Suppressor macrophage treated with lipopolysaccharide for 4 hours (primary cell): ENCODE measurements around the gene HAND1.

Experiments
- DNase-seq: peaks from one replicate; pipeline ENCODE4 v3.0.0-alpha.2; 2020

Gene HAND1

DNA sequence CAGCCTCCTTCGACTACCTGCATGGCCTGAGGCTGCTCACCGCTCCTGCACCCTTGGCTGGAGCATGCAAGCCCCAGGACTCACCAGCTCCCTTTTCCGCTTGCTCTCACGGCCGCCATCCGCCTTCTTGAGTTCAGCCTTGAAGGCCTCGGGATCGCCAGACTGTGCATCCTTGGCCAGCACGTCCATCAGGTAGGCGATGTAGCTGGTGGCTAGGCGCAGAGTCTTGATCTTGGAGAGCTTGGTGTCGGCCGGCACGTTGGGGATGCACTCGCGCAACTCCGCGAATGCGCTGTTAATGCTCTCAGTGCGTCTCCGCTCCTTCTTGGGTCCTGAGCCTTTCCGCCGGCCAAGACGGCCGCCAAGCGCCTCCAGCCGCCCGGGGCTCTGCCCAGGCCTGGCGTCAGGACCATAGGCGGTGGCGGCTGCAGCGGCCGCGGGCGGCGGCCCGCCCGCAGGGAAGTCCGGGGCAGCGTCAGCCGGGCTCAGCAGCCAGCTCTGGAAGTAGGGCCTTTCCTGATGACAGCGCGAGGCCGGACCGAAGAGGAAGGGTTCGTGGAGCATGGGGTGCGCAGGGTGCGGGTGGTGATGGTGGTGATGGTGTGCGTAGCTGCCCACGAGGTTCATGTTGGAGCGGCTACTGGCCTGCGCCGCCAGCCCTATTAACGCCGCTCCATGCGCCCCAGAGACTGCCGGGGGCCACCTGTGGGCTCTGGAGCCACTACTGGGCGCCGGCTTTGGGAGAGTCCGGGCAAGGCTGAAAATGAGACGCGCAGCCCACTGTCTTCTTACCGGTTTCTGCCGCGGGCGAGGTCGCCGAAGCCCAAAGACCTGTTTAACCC lies 424 bp downstream of the HAND1 start:
- DNase-seq = peak; percentile 56

- DNase-seq = no peak
Observed at GRCh38 chr5:154476354-154477205, 1.4 kb downstream of the HAND1 start.

- DNase-seq = no peak
Observed at GRCh38 chr5:154475591-154476353, 2.3 kb downstream of the HAND1 start.

DNA sequence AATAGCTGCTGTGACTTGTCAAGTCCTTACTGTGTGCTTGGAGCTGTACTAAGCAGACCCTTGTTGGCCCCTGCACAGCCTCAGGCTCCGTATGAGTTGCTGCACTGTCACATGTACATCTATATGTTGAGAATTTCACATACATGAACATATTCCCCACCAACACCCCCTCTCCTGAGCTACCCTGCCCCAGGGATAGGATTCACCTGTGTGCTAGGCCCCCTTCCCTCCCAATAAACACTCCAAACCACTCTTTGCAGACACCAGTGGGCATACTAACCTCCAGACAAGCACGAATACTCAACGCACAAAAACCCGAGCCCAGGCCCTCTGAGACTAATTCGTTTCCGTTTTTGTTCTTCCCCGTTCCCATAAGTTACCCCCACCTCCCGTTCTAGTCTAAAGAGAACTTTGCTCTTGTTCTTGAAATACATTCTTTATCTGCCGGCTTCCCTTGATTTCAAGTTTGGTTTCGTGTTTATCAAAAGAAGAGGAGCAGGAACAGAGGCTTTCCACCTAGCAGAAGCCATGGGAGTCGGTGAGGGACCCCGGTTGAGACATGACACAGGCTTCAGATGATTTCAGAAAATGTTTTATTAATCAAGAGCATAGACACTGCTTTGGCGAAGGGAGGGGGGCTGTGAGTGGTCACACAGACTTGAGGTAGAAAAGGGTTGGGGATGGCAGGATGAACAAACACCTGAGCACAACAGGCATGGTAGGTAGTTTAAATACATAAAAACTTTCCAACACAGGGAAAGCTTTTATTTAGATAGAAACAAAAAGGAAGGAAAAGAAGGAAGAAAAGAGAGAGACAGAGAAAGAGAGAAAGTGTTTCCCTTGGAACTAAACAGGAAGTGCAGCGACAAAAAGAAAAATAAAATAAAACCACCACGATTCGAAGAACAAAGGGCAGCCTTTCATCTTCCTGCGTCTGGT lies 3.4 kb downstream of the HAND1 start:
- DNase-seq = no peak

DNA sequence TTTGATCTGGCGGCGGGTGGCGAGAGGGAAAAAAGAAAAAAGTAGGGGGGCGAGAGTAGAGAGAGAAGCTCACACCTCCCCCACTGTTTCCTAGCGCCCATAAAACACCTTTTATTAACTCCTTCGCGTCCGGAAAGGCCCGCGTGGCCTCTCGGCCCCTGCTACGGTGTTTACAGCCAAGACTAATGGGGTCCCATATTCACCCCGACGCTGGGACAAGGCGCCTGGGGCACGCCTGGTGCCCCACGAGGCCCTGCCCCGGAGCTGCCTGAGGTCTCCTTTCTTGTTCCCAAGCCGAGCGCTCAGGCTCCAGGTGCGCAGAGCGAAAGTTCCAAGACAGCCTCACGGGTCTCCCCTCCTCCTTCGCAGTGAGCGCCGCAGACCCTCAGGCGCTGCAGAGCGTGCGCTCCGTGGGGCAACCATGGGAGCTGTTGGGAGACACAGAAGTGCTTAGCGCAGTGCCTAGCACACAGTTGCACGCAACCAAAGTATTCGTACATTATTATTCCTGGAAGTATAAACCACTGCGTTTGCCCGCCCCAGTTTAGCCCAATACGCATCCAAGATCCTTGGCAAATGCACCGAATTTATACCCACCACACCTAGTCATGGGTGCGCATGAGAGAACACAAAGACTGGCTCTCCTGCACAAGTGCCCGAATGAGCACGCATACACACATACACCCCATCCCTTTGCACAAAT lies 4.3 kb downstream of the HAND1 start:
- no peak for DNase-seq

DNA sequence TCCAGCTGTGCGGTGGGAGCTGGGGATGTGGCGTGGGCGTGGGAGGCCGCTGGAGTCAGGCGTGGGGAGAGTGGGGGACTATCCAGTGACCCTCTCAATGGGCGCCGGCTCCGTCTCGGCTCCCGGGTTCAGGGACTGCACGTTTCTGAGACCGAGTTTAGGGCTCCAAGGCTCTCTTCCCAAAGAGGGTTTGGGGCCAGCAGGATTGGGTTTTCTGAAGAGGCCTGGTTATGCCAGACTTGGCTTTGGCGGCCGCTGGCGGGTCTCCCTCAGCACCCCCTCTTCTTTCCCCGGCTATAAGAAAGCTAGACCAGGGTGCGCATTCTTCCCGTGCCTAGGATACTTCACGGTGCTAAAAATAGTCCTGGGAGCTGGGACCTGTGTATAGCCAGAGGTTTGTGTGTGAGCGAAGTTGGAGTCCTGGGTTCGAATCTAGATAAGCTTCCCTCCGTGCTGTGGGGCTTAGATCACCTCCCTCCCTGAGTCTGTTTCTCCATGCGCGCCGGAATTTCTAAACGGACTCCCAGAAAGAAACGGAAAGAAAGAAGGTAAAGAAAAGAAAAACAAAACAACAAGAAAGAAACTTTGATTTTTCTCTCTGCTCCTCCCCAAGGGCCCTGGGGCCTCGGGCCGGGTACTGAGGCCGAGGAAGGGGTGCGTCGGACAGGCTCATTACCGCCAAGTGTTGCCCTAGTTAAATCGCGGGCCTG lies 5.0 kb downstream of the HAND1 start:
- no peak for DNase-seq

- no peak for DNase-seq
Observed at GRCh38 chr5:154470947-154471870, 6.8 kb downstream of the HAND1 start.

- DNase-seq = no peak
Observed at GRCh38 chr5:154470137-154470536, 7.9 kb downstream of the HAND1 start.

- DNase-seq = peak; percentile 79
Observed at GRCh38 chr5:154467655-154468354, 10.2 kb downstream of the HAND1 start.

- no peak for DNase-seq
Observed at GRCh38 chr5:154466671-154467070, 11.4 kb downstream of the HAND1 start.

DNA sequence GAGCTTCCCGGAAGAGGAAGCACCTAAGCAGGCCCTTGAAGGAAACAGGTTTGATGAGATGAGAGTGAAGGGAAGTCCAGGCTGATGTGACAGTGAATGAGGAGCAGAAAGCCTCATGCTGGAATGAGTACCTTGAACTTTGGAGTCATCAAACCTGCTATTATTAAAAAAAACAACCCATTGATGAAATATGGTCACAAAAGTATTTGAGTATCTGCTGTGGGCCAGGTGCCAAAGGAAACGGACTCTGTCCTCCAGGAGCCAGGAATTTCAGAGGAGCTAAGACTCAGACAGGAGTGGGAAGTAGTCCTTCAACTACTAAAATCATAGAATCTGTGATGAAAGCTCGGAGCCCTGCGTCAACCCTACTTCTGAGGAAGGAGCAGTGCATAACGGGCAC lies 11.9 kb downstream of the HAND1 start:
- DNase-seq = no peak

DNA sequence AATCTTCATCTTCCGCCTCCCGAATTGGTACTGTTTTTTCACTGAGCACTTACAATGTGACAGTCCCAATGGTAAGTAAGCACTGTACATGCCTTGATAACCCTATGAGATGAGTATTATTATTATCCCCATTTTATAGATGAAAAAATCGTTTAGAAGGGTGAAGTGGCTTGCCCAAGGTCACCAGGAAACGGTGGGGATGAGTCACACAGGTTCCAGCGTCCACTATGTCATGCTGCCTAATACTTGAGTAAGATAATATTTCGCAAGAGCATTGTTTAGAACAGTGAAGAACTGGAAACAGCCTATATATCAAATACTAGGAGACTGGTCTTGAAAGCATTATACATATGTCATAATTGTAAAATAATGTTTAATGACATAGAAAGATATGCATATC lies 12.9 kb downstream of the HAND1 start:
- peak; percentile 62 for DNase-seq

- DNase-seq = no peak
Observed at GRCh38 chr5:154464438-154464837, 13.6 kb downstream of the HAND1 start.

DNA sequence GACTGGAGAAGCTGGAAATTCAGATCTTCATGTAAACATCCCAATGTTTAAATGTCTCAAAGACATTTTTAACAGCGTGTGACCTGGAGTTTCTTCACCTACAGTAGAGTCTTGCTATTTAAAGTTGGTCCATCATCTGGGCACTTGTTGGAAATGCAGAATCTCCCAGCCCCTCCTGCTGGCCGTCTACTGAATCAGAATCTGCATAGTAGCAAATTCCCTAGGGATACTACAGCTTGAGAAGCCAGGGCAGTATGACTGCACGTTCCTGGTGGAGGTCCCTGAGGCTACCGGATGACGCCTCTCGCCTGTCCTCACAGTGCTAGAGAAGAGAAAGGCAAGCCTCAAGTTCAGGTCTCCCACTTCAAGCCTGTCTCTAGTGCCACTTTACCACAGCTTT lies 16.5 kb downstream of the HAND1 start:
- DNase-seq = no peak

DNA sequence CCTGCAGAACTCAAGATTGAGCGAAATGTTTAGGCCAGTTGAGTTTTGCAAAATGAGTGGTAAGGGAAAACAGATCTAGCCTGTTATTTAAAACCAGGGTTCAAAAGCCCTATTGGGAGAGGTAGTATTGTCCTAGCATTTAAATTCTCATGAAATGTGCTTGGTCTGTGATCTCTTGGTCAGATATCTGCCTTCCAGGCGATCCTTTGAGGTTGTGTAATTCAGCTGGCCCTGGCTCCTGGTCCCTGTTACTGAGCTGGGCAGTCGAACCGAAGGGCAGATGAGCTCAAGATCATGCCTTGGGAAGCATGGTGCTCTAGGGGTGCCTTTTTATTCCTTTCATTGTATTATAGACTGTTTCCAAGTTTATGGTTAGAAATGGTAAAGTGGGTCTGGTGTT lies 17.9 kb downstream of the HAND1 start:
- DNase-seq = no peak

- DNase-seq = no peak
Observed at GRCh38 chr5:154459015-154459414, 19.0 kb downstream of the HAND1 start.

DNA sequence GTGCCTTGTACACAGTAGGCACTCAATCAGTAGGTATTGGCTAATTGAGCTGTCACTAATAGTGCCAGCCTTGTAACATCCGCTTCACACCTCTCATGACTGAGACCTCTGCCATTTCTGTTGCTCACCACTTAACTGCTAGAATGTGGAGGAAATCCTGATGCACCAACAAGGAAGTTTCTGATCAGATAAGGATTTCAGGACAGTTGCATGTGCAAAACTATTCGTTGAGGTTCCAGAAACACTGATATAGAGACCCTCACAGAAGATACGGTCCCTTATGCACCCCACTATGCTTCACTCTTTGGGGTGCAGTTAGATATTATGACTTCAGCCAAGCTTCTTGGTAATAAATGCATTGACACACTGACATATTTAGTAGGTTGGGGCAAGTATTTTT lies 21.5 kb downstream of the HAND1 start:
- DNase-seq = no peak

GRCh38 chr5:154455585-154455984 lies 22.4 kb downstream of the HAND1 start:
- DNase-seq = no peak

DNA sequence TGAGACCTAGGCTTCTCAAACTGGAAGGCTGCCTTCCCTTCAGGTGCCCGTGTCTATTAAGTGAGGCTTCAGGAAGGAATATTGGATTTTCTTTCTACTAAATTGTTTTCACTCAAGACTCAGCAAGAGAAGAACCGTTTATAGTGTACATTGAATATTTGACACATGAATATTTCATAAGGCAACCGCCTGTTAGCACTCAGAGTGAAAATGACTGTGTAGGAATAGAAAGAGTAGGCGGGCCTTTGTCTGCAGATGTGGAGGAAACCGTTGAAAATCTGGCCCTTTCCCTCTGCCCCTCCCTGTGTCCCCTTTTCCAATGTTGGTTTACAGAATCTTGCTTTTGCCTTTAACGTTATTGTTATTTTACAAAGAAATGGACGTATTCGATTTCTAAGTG lies 26.1 kb downstream of the HAND1 start:
- no peak for DNase-seq
